HG02852 (cell line): ENCODE results near the gene ATP13A3.

ENCODE experiments used
- ATAC-seq: cut with Tn5 transposase; IDR thresholded peaks from one replicate; pipeline ENCODE4 v1.9.1; 2021; ENCODE audit warnings: mild to moderate bottlenecking, moderate library complexity; ENCODE audit not compliant: unreplicated experiment

The ATP13A3 gene

GRCh38 chr3:194476784-194477183, 10.0 kb downstream of the ATP13A3 start:
- ATAC-seq = no peak

- no peak for ATAC-seq
Measured at GRCh38 chr3:194475978-194476377, 10.8 kb downstream of the ATP13A3 start.

GRCh38 chr3:194475138-194475932, 11.5 kb downstream of the ATP13A3 start:
- no peak for ATAC-seq

- ATAC-seq = no peak
Measured at GRCh38 chr3:194474675-194475074, 12.1 kb downstream of the ATP13A3 start.

GRCh38 chr3:194472290-194472920, 14.4 kb downstream of the ATP13A3 start:
- peak; percentile 76 for ATAC-seq

GRCh38 chr3:194471863-194472262, 14.9 kb downstream of the ATP13A3 start:
- no peak for ATAC-seq

GRCh38 chr3:194470615-194471014, 16.2 kb downstream of the ATP13A3 start:
- no peak for ATAC-seq

- ATAC-seq = no peak
Measured at GRCh38 chr3:194469977-194470376, 16.8 kb downstream of the ATP13A3 start.

- ATAC-seq = no peak
Measured at GRCh38 chr3:194468086-194468485, 18.7 kb downstream of the ATP13A3 start.

- no peak for ATAC-seq
Measured at GRCh38 chr3:194466761-194467356, 19.9 kb downstream of the ATP13A3 start.

GRCh38 chr3:194465920-194466570, 20.8 kb downstream of the ATP13A3 start:
- no peak for ATAC-seq

GRCh38 chr3:194465246-194465645, 21.6 kb downstream of the ATP13A3 start:
- ATAC-seq = no peak

- ATAC-seq = no peak
Measured at GRCh38 chr3:194464692-194465091, 22.1 kb downstream of the ATP13A3 start.

GRCh38 chr3:194462936-194463335, 23.9 kb downstream of the ATP13A3 start:
- no peak for ATAC-seq

GRCh38 chr3:194460566-194460965, 26.2 kb downstream of the ATP13A3 start:
- no peak for ATAC-seq

GRCh38 chr3:194458131-194458530, 28.7 kb downstream of the ATP13A3 start:
- no peak for ATAC-seq

- ATAC-seq = no peak
Measured at GRCh38 chr3:194455481-194455880, 31.3 kb downstream of the ATP13A3 start.

- ATAC-seq = no peak
Measured at GRCh38 chr3:194450341-194450740, 36.5 kb downstream of the ATP13A3 start.

GRCh38 chr3:194449913-194450312, 36.9 kb downstream of the ATP13A3 start:
- ATAC-seq = no peak

GRCh38 chr3:194447657-194448056, 39.1 kb downstream of the ATP13A3 start:
- ATAC-seq = no peak

- no peak for ATAC-seq
Measured at GRCh38 chr3:194447161-194447560, 39.6 kb downstream of the ATP13A3 start.

- ATAC-seq = no peak
Measured at GRCh38 chr3:194446754-194447153, 40.0 kb downstream of the ATP13A3 start.
